GM18858 (cell line): Measurements from ENCODE around the gene NRF1.

Experiments used
- ATAC-seq: cut with Tn5 transposase; IDR thresholded peaks from one replicate; pipeline ENCODE4 v1.9.1; 2021; ENCODE audit not compliant: unreplicated experiment

The NRF1 gene

DNA sequence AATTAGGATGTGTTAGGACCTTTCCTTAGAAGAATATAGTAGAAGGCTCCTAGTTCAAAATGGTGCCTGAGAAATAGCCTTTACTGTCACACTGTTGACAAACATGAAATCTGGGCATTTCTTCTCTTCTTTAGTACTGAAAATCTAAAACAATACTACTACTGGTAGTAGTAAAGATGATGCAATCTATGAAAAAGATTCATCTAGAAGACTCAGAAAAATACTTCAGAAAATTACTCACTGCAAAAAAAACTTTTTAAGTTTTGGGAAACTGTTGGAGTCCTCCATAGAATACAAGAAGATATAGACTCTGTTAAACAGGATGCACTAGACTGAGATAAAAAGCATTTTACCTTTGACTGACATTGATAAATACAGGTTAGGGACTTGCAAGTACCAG, 67.1 kb downstream of the NRF1 start:
- ATAC-seq: no peak

DNA sequence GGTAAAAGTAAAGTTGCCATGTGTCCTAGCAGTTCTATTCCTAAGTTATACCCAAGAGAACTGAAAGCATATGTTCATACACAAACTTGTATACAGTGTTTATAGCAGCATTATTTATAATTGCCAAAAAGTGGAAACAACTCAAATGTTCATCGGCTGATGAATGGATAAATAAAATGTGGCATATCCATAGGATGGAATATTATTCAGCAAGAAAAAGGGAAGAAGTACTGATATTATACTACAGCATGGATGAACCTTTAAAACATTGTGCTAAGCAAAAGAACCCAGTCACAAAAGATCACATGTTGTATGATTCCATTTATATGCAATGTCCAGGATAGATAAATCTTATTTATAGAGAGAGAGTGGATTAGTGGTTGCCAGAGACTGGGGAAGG, 68.9 kb downstream of the NRF1 start:
- no peak for ATAC-seq

DNA sequence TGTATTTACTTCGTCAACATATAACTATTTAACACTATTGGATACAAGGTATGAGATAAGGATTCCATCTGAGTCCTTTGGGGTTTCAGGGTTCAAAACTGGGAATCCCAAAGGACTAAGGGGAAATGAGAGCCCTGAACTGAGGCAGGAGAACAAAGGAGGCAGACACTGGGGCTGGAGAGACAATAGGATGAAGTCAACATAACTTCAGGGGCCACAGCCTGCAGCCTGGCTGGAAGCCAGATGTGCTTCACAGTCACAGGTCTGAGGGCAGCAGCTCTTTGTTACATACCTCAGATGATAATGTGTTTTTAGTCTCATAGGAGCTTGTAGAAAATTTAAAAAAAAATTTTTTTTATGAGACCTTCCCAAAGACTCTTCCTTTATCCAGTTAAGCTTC, 73.3 kb downstream of the NRF1 start:
- no peak for ATAC-seq

DNA sequence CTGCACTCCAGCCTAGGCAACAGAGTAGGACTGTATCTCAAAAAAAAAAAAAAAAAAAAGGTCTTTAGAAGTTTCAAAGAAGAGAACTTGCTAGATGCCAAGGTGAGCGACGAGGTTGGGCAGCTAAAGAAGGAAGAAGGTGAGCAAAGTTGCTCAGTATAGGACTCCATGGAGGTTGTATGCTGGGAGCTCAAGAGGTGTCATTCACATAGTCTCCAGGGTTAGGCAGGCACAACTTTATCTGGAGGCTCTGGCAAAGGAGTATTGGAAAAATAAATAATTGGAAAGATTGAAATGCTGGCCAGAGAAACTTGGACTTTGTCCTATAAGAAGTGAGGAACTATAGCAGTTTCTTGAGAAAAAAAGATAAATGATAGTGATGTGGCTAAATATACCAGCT, 74.5 kb downstream of the NRF1 start:
- no peak for ATAC-seq

GRCh38 chr7:129688503-129689222, 77.1 kb downstream of the NRF1 start:
- ATAC-seq: no peak

GRCh38 chr7:129689995-129690581, 78.6 kb downstream of the NRF1 start:
- no peak for ATAC-seq

DNA sequence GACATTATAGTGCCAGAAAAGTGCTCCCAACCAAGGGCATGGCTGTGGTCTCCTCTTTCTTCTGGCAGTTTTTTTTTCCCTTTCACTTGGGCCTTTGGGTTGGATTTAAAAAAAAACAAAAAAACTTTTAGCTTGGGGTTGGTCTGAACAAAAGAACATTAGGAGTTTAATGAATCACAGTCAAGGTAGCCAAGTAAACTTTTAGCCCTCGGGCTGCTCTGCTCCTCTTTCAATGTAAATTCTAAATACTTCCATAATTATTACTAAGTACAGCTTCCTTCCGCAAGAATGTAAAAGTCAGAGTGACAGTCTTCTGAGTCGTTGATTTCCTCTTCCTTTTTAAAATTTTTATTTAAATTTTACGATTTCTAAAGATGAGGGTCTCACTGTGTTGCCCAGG, 79.2 kb downstream of the NRF1 start:
- ATAC-seq: no peak

DNA sequence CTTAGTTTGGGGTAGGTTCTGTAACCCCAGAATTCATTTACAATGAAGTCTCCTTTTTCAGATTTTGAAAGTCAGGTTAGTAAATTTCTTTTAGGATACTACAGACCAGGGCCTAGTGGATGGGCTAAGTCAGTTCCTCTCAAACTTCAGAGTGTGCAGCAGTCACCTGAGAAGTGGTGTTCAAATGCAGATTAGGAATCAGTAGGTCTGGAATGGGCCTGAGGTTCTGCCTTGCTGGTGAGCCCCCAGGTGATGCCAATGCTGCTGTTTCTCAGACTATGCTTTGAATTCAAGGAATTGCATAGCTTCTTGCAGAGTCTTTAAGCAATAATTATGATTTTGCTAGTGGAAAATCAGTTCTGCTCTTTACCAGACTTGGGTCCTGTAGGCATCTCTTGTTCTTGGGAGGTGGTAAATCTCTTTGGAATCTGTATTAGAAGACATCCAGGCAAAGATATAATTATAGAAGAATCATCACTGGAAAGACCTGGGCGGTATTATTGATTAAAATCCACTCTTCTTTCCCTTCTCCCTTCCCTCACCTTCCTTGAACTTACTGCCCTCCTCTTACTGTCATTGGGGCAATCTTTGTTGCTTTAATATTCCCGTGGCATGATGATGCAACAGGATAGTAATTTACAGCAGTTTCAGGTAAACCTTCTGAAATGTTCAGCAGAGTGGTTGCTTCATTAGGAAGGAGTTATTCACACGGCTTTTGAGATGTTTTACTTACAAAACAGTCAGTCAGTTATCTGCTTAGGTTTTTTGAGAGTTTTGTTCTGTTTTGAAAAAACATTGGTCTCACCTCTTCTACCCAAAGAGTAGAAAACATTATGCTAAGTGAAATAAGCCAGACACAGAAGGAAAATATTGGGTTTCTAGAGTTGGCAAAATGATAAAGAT, 87.2 kb downstream of the NRF1 start:
- no peak for ATAC-seq

DNA sequence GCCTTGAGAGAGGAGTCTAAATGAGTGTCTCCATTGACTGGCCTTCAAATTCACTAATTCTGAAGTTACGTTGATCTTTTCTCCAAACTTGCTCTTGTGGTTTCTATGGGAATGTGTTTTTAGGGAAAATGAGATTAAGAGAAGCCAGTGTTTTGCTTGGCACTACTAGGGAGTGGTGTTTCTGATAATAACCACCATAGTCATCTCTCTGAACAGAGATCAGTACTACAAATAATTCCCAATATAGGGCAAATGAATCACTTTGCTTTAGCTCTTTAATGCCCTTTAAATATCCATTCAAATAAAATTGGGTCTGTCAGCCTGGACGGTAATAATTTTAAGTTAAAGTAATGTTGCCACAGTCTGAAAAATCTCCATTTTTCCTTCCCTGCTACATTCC, 90.8 kb downstream of the NRF1 start:
- ATAC-seq: no peak

- ATAC-seq: no peak
Observed at GRCh38 chr7:129702761-129703338, 91.3 kb downstream of the NRF1 start.

DNA sequence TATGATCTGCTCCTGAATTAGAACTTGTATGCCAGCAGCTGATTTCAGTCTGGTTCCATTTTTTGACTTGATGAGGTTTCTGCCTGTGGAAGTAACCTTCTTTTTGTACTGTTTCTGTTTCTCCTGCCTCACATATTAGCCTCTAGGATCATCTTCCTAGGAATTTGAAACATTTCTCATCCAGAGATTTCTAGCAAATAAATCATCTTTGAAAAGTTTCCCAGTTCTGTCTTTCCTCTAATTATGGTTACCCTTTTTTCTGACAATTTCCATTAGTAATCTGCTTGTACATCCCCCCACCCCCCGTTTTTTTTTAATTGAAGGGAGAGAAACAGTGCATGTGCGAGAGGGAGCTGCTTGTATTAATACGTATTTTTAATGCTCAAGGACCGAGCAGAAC, 92.2 kb downstream of the NRF1 start:
- no peak for ATAC-seq

- ATAC-seq: no peak
Observed at GRCh38 chr7:129707910-129708499, 96.5 kb downstream of the NRF1 start.

GRCh38 chr7:129713544-129713943, 102.0 kb downstream of the NRF1 start:
- no peak for ATAC-seq

DNA sequence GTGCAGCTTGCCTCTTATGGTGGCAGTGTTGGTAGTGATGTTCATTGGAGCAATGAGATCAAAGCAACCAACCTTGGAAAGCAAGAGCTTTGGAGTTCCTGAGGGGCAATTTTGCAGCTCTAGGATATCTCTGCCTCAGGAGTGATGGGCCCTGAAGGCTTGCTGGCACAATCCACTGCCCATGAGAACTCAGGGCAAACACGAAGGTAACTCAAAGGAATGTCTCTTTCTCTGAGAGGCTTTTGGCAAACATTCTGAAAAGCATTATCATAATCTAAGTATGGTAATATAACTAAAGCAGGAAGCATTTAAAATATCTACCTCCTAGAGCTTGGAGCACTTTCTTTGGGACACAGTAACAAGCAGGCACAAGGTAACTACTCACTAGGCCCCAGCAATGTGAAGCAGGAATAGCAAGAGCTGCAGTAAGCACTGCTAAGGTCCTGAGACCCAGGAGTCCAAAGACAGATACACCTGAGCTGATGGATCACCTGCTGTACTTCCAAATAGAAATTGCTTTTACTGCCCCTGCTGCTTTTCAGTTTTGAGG, 103.1 kb downstream of the NRF1 start:
- no peak for ATAC-seq

- ATAC-seq: no peak
Observed at GRCh38 chr7:129719980-129720732, 108.6 kb downstream of the NRF1 start.

- ATAC-seq: no peak
Observed at GRCh38 chr7:129721068-129721467, 109.5 kb downstream of the NRF1 start.

- ATAC-seq: no peak
Observed at GRCh38 chr7:129723679-129724078, 112.2 kb downstream of the NRF1 start.

DNA sequence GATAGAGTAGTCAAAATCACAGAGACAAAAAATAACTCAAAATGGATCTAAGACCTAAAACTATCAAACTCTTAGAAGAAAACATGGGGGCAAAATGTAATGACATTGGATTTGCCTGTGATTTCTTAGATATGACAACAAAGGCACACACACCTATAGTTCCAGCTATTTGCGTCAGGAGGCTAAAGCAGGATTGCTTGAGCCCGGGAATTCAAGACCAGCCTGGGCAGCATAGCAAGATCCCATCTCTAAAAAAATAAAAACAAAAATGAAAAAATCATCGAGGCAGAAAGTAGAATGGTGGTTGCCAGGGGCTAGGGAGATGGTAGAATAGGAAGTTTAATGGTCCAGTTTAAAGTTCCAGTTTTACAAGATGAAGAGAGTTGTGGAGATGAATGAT, 113.3 kb downstream of the NRF1 start:
- no peak for ATAC-seq

GRCh38 chr7:129728875-129729467, 117.5 kb downstream of the NRF1 start:
- ATAC-seq: no peak

DNA sequence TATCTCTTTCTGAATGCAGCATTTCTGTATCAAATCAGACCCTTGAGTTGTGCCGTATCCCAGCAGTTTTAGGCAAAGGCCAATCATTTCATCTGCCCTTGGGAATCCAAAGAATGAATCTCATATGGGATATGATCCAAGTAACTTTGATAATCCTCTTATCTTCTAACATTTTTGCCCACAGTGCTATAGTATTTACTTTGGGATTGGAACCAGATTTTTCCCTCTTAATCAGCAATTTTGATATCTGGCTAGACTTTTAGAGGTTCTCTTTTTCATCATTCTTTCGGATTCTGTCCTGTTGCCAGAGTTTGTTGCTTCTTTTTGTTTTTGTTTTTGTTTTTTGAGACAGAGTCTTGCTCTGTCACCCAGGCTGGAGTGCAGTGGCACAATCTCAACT, 118.0 kb downstream of the NRF1 start:
- ATAC-seq: no peak
